WTC11 (cell line): Measurements from ENCODE around the gene IFNK.

ENCODE experiments used
- CTCF ChIP-seq: fragments of 200-600 bp; IDR thresholded peaks from 2 replicates; pipeline ENCODE4 v1.8.0; 2022; ENCODE audit warnings: antibody characterized with exemption
- FOXJ3 ChIP-seq: sonication (generic); formaldehyde crosslinking; IDR thresholded peaks from 2 replicates; pipeline ENCODE4 v1.9.0; 2021; ENCODE audit warnings: missing genetic modification reagents, mild to moderate bottlenecking, borderline replicate concordance
- SP1 ChIP-seq: sonication (generic); formaldehyde crosslinking; conservative IDR thresholded peaks from 2 replicates; pipeline ENCODE4 v1.8.1; 2022; ENCODE audit warnings: missing genetic modification reagents
- TCF7 ChIP-seq: sonication (generic); formaldehyde crosslinking; IDR thresholded peaks from 2 replicates; pipeline ENCODE4 v1.8.0; 2022; ENCODE audit warnings: mild to moderate bottlenecking, low read depth, missing genetic modification reagents, moderate library complexity
- TEAD4 ChIP-seq: sonication (generic); formaldehyde crosslinking; IDR thresholded peaks from 2 replicates; pipeline ENCODE4 v1.8.0; 2022; ENCODE audit warnings: mild to moderate bottlenecking, missing genetic modification reagents
- ZNF121 ChIP-seq: sonication (generic); formaldehyde crosslinking; IDR thresholded peaks from 2 replicates; pipeline ENCODE4 v1.8.0; 2023; ENCODE audit warnings: missing genetic modification reagents
- ZNF317 ChIP-seq: sonication (generic); formaldehyde crosslinking; IDR thresholded peaks from 2 replicates; pipeline ENCODE4 v1.8.1; 2023; ENCODE audit warnings: low read depth, mild to moderate bottlenecking, moderate library complexity, missing genetic modification reagents, borderline replicate concordance

GRCh38 chr9:27573634-27574590 is 49.8 kb downstream of the IFNK start:
- TF ChIP-seq TEAD4 (CRISPR knock-in tag): no peak
- TF ChIP-seq SP1 (CRISPR knock-in tag): peak; percentile 96
- no peak for TF ChIP-seq ZNF317 (CRISPR knock-in tag)
- TF ChIP-seq CTCF: no peak
- TF ChIP-seq ZNF121 (CRISPR knock-in tag): no peak
- TF ChIP-seq FOXJ3 (CRISPR knock-in tag): no peak
- no peak for TF ChIP-seq TCF7
